Stimulated activated naive CD4-positive, alpha-beta T cell treated with Interleukin-2 at 50 U/mL for 16 hours (primary cell): Measurements from ENCODE around the gene CAND1.

ENCODE experiments used
- DNase-seq: peaks from one replicate; lab custom pipeline; 2025; lab: John Stamatoyannopoulos, UW

CAND1 gene

DNA sequence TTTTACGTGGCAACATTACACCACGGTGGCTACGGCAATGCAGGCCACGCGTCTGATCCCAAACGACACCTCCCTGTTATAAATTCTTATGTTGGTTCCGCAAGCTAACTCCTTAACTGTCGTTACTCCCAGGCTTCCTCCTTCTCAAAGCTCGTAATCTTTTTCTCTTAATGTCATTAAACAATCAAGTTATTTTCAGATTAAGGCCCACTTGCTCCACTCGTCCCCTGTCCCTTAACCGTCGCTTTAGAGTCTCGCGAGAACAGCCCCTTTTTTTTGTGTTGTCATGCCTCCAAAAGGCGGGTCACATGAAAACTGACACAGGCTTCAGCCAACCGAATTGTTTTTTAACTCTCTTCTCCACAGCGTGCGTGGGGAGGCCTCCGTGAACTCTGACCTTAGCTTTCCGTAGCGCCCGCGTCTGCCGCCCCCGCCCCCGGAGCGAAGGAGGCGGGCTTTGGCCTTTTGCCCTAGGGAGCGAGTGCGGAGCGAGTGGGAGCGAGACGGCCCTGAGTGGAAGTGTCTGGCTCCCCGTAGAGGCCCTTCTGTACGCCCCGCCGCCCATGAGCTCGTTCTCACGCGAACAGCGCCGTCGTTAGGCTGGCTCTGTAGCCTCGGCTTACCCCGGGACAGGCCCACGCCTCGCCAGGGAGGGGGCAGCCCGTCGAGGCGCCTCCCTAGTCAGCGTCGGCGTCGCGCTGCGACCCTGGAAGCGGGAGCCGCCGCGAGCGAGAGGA, at the start of gene CAND1:
CAND1 (plus strand) TSS at position 463 of the 737 bp plus-strand sequence. CDS start 360 bp downstream, outside the sequence.
- DNase-seq = peak; percentile 96

- no peak for DNase-seq
Measured at GRCh38 chr12:67220065-67220464, 49.1 kb upstream of the CAND1 start.

DNA sequence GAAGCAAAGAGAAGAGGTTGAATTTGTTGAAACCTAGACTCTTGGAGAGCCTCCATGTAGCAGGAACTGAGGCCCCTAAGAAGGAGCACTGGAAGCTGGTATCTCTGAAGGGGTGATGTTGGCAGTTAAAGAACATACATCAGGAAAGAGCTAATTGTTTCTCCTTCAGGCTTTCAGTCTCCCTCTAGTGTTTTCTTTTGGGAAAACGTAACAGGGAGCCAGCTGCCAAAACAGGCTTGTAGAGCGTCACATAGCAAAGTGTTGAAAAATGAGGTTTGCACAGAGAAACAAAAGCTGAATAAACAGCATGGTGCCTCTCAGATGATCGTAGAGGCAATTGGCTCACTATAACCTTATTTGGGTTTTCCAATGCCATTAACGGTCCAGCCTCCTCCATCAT, 46.9 kb upstream of the CAND1 start:
- no peak for DNase-seq

DNA sequence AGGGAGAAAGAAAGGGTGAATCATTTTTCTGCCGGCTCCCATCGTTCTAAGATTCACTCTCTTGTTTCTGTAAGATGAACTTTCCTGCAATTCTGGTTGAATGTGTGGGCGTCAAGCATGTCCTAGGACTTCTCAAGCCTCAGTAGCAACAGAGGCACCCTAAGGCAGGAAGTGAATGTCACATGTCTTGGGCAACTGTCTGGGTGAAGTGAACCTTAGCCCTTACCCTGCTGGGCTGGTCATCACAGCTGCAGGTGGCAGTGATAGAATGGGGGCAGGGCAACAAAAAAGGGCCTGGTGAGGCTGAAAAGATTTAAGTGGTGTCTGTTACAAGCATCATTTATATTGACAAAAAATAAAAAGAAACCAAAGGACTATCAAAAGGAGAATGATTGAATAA, 45.9 kb upstream of the CAND1 start:
- no peak for DNase-seq

- no peak for DNase-seq
Measured at GRCh38 chr12:67237231-67237630, 31.9 kb upstream of the CAND1 start.

GRCh38 chr12:67239061-67239460, 30.1 kb upstream of the CAND1 start:
- no peak for DNase-seq

DNA sequence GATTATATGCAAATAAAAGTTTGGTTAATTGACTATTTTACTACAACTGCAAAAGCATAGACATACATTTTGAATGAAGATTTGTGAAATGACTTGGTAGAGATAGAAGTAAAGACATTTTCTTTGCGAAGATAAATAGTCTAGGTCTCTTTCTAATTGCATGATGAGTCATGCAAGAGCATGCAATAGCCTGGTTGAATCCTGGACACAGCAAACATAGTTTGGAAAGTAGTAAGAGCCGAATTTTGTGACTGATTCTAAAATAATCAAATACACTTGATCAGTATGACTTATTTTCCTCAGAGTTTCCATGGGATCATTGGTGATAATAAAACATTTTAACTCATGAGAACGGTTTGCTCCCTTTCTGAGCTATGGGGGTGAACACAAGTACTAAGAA, 27.7 kb upstream of the CAND1 start:
- DNase-seq = no peak

- DNase-seq = no peak
Measured at GRCh38 chr12:67243260-67243659, 25.9 kb upstream of the CAND1 start.

DNA sequence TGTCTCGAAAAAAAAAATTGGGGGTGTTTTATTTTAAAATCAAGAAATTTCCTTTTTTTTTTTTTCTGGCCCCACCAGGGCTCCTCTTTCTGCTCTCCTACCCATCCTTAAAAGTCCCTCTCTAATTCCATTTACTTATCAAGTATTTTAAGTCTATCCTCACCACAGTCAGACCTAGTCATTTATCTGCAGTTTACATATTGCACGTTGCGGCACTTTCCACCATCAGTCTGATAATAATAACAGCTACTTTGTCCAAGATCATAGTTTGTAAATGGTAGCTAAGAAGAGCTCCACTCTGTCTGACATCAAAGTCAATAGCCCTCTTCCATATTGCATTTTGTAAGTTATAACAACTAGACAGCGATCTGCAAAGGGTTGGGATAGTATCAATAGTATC, 23.6 kb upstream of the CAND1 start:
- DNase-seq = no peak

- no peak for DNase-seq
Measured at GRCh38 chr12:67251012-67251411, 18.1 kb upstream of the CAND1 start.

GRCh38 chr12:67254372-67255026, 14.7 kb upstream of the CAND1 start:
- DNase-seq = no peak

DNA sequence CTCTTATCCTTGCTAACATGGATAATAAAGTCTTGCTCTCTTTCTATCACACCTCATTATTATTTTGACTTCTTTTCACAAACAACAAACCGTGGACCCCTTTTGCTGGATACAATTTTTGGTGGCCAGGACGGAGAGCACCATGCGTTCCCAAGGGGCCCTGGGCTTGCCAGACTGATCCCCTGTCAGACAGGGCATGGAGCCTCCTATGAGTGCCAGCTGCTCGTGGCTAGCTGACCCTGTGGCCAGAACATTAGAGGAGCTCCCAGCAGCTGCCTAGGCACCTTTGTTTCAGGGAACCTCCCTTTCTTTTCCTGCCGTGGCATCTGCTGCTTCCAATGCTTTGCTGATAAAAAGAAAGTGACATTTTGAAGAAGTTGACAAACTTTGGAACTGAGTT, 12.5 kb upstream of the CAND1 start:
- no peak for DNase-seq

GRCh38 chr12:67263471-67263870, 5.7 kb upstream of the CAND1 start:
- no peak for DNase-seq

GRCh38 chr12:67268335-67268895, 743 bp upstream of the CAND1 start:
- DNase-seq = peak; percentile 80

DNA sequence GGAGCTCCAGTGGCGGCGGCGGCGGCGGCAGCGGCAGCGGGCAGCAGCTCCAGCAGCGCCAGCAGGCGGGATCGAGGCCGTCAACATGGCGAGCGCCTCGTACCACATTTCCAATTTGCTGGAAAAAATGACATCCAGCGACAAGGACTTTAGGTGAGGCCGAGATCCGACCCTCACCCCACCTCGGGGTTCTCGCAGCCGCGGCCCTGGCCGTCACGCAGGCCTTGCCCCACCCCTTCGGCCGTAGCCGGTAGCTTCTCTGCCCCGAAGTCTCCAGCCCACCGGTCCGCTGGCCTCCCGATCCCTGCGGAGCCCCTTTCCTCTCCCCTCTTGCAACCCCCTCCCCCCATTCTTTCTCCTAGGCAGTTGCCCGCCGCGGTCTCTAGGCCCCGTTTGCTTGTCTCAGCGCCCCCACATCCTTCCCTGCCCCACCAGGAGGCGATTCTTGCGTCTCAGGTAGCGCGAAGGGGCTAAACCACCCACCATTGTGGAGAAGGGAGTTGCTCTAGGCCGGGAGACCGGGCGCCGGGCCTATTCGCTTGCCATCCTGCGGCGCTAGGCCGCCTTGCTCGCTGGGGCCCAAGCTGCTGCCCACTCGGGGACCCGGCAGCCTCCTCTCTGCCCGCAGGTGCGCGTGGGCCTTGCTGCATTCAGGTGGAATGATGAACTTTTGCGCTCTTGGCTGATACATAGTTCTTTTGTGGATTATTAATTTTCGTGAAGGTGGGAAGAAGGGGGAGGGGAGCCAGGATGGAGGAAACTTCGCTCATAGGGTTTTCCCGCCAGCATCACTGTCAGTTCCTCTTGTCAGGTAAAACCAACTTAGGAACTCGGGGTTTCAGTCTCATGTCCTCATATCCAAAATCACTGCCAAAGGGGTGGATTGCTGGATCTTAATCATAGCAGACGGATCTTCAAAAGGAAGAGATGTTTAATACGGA, 745 bp downstream of the CAND1 start:
- DNase-seq = peak; percentile 55

DNA sequence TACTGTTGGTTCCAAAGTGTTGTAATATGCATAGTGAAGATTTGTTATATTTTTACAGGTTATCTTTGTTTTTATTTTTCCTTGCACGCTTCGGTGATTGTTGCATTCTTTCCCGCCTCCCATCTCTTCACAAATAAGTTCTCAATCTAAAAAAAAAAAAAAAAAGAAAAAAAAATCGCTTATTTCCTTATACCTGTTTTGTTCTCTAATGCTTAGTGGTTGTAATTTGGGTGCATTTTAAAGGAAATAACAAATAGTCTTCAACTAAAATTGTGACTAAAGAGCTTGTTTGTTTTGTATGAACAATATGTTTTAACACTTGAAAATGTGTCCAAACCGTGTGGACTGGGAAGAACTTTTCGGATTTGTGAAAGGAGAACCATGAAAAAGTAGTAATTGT, 1.5 kb downstream of the CAND1 start:
- DNase-seq = no peak

DNA sequence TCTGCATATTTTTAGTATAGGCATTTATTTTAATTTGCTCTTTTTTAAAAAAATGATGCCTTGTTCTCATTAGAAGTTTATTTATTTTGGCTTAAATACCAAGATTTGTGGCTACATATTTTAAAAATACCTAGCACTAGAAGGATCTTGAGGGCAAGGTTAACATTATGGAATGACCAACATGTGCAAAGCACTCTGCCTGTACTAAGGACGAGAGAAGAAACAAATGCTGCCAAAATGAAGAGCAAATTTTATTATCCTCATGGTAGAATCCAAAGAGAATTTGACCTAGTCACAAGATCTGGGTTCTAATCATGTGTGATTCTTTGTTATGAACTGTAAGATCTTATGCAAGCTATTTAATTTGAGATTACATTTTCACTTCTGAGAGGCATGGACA, 2.8 kb downstream of the CAND1 start:
- DNase-seq = no peak

- DNase-seq = no peak
Measured at GRCh38 chr12:67274186-67274585, 5.0 kb downstream of the CAND1 start.

GRCh38 chr12:67275380-67275913, 6.3 kb downstream of the CAND1 start:
- DNase-seq = no peak

DNA sequence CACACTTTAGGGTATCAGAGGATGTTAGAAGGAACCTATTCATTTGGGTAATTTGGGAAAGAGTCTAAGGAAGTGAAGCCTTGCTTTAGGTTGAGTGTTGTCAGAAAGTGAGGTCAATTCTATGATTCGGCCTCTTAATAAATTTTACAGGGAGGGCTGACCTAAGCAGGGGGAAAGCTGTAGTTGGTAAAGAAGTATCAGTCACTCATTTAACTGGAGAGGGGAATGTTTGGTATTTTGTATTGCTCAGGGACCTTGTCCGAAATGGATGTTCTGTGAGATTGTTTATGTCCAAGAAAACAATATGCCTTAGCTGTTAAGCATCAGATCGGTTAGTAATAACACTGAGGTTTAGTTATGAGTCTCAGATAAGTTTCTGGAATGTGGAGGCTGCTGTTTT, 7.3 kb downstream of the CAND1 start:
- DNase-seq = no peak

DNA sequence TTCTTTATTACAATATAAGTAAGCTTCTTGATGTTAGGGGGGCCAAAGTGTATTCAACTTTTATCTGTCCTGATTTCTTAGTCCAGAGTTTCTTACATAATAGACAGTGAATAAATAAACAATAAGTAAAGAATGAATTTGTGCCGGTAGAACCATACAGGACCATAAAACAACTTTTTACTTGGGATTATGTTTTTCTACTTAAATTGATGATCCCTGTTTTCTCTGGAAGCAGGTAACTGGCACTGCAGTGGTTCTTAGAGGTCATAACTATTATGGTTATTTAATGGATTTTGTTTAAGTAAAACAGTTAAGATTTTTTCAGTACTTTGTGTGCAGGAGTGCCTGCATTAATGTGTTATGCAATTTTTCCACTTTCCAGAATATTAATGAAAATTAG, 10.5 kb downstream of the CAND1 start:
- DNase-seq = no peak

DNA sequence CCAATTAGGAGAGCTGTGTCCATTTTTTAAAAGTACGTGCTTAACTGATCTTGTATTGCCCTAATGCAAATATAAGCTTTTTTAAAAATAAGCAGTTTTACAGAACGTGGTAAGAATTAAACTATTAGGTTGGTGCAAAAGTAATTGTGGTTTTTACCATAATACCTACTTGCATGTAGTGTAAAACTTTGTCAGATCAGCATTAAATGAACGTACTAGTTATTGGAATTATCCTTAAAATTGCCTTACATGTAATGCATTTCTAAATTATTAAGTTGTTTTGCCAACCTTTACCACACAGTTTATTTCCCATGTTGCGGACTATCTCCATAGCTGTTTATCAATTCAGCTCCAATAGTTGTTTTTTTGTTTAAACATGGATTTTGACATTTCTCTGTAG, 10.9 kb downstream of the CAND1 start:
- no peak for DNase-seq
